ENCODE results near the gene F7. TPM values are rescaled to one million over a fixed set of nuclear protein-coding genes. Genes with fewer than 3 reads are reported as not detected.

The F7 gene
- total and polyA plus RNA-seq, 2 of the 4 experiments (the other 2 are of a cell fraction): under 0.01 to 0.07 TPM

DNA sequence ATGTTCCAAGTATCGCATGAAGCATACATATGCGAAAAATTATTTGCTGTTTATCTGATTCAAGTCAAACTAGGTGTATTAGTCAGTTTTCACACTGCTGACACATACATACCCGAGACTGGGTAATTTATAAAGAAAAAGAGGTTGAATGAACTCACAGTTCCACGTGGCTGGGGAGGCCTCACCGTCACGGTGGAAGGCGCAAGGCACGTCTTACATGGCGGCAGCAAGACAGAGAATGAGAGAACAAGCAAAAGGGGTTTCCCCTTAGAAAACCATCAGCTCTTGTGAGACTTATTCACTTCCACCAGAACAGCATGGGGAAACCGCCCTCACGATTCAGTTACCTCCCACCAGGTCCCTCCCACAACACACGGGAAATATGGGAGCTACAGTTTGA lies 39.9 kb downstream of the F7 start:
- no peak overlapping the region for H3K4me3 ChIP-seq (ENCODE audit: insufficient read depth, low read depth, low read length)
- no peak overlapping the region for H3K56ac ChIP-seq (ENCODE audit: extremely low read depth, insufficient read depth, low read length)
- no peaks in the 10 kb centered on the region for H3K36me3 ChIP-seq (ENCODE audit: control insufficient read depth, insufficient read depth, low read length)
- H3K9me3 ChIP-seq (ENCODE audit: control insufficient read depth, insufficient read depth, low read length): no peaks in the 10 kb centered on the region
- in situ Hi-C loops (cut with MboI; ENCODE audit: low sequenced_read_pairs): no loop called here
- TF ChIP-seq RFX5 (IDR thresholded peaks at IDR 0.05; ENCODE audit: low read depth, low read length) (no peak), SMC3 (IDR thresholded peaks at IDR 0.05; ENCODE audit: low read depth, low read length) (no peak), MAFK (IDR thresholded peaks at IDR 0.05; ENCODE audit: low read depth, low read length) (no peak), CEBPB (IDR thresholded peaks at IDR 0.05; ENCODE audit: low read depth, low read length) (no peak), MAZ (IDR thresholded peaks at IDR 0.05; ENCODE audit: borderline replicate concordance, low read depth, low read length) (no peak), POLR2A (IDR thresholded peaks at IDR 0.05; ENCODE audit: low read depth, low read length) (no peak), RCOR1 (IDR thresholded peaks at IDR 0.05; ENCODE audit: insufficient replicate concordance, low read length) (no peak), RAD21 (IDR thresholded peaks at IDR 0.05; ENCODE audit: low read length) (no peak), CHD1 (IDR thresholded peaks at IDR 0.05; ENCODE audit: low read depth, low read length) (no peak), NFE2L2 (IDR thresholded peaks at IDR 0.05; ENCODE audit: low read depth, low read length) (no peak), MXI1 (IDR thresholded peaks at IDR 0.05; ENCODE audit: borderline replicate concordance, low read depth, low read length) (no peak)
- TF ChIP-seq, protein P1, sequence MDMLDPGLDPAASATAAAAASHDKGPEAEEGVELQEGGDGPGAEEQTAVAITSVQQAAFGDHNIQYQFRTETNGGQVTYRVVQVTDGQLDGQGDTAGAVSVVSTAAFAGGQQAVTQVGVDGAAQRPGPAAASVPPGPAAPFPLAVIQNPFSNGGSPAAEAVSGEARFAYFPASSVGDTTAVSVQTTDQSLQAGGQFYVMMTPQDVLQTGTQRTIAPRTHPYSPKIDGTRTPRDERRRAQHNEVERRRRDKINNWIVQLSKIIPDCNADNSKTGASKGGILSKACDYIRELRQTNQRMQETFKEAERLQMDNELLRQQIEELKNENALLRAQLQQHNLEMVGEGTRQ (IDR thresholded peaks at IDR 0.05; ENCODE audit: low read depth, low read length): no peak
- TF ChIP-seq, protein P2, sequence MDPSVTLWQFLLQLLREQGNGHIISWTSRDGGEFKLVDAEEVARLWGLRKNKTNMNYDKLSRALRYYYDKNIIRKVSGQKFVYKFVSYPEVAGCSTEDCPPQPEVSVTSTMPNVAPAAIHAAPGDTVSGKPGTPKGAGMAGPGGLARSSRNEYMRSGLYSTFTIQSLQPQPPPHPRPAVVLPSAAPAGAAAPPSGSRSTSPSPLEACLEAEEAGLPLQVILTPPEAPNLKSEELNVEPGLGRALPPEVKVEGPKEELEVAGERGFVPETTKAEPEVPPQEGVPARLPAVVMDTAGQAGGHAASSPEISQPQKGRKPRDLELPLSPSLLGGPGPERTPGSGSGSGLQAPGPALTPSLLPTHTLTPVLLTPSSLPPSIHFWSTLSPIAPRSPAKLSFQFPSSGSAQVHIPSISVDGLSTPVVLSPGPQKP (IDR thresholded peaks at IDR 0.05; ENCODE audit: borderline replicate concordance, low read depth, low read length): no peak
- no peak overlapping the region for H2AFZ ChIP-seq (replicated peaks; ENCODE audit: low read length, poor library complexity)
- H3K4me2 ChIP-seq (ENCODE audit: low read depth, low read length): no peak overlapping the region
- no peak overlapping the region for H2BK15ac ChIP-seq (ENCODE audit: low read depth, low read length)
- H2BK5ac ChIP-seq (ENCODE audit: low read depth, low read length, poor library complexity, severe bottlenecking): no peak overlapping the region
- H3K14ac ChIP-seq (replicated peaks; ENCODE audit: low read depth, low read length): no peak overlapping the region
- no peak overlapping the region for H2AK9ac ChIP-seq (replicated peaks; ENCODE audit: low read depth, low read length, poor library complexity)
- no peak overlapping the region for H2BK20ac ChIP-seq (ENCODE audit: low read depth, low read length)
- DNase-seq (no peak), ATAC-seq (ENCODE audit: low read depth) (no peak)
- no peak overlapping the region for H3K4ac ChIP-seq (ENCODE audit: low read depth, low read length)
- BruUV-seq (replicated peaks): no TSS peak
- no peak overlapping the region for H3K23ac ChIP-seq (ENCODE audit: low read depth, low read length)
- intact Hi-C loops (cut with micrococcal nuclease): no loop called here
- H4K91ac ChIP-seq (ENCODE audit: insufficient read depth, low read depth, low read length): no peak overlapping the region
- no peak overlapping the region for H4K8ac ChIP-seq (ENCODE audit: low read depth in 2 of 2, low read length in 2 of 2)
- H3K79me1 ChIP-seq (ENCODE audit: low read depth in 1 of 2, low read length in 2 of 2): no peaks in the 10 kb centered on the region
- H3K27ac ChIP-seq (ENCODE audit: insufficient read depth, low read length): no peak overlapping the region
- H3K18ac ChIP-seq (ENCODE audit: low read depth, low read length): no peak overlapping the region
- H3K27me3 ChIP-seq (ENCODE audit: control insufficient read depth, insufficient read depth, low read length): 0 out of 2 replicates have a peak, but pooled peaks cover 2% of the 10 kb centered on the region
- no peak overlapping the region for H3K9ac ChIP-seq (ENCODE audit: low read depth, low read length)
- no peak overlapping the region for H2BK120ac ChIP-seq (ENCODE audit: low read depth, low read length)
- no peak overlapping the region for H4K5ac ChIP-seq (ENCODE audit: low read depth, low read length)
- POLR2A ChIA-PET (ENCODE audit: unreplicated experiment): no interaction called here
- dilution Hi-C loops (cut with HindIII; ENCODE audit: low sequenced_read_pairs, unreplicated experiment): no loop called here
- H2AK5ac ChIP-seq (ENCODE audit: low read depth, low read length): no peak overlapping the region
- WGBS, 2 experiments (ENCODE audit: extremely low coverage in 2 of 2, insufficient read length in 1 of 2): 92% methylated on average over 5 of the region's 12 CpGs; no CpG with 5 or more reads in 1 of the 2 experiments
- H3K9me1 ChIP-seq (ENCODE audit: insufficient read depth, low read length): no peaks in the 10 kb centered on the region; the same call in 1 of the 2 replicates
- H3K4me1 ChIP-seq (ENCODE audit: control insufficient read depth, insufficient read depth, low read length): no peaks in the 10 kb centered on the region
- no peaks in the 10 kb centered on the region for H4K20me1 ChIP-seq (ENCODE audit: insufficient read depth, low read length)
- CTCF ChIA-PET: interaction anchor here (1.0 kb wide), 1 partner anchor 12 kb away, joined by 4 read pairs; no protein-coding TSS in a partner anchor
